KMS-11 (cell line): Measurements from ENCODE around the gene TIE1.

Source experiments
- H2AFZ ChIP-seq: fragments of 200-600 bp; sonication (generic); 2 replicates; pipeline ENCODE4 v1.6.1; 2016; ENCODE audit warnings: antibody characterized with exemption, mixed run types, low read depth
- H3K27ac ChIP-seq: fragments of 200-600 bp; sonication (generic); 2 replicates; pipeline ENCODE4 v1.6.1; 2016; ENCODE audit warnings: mild to moderate bottlenecking, mixed run types
- H3K27me3 ChIP-seq: fragments of 200-600 bp; sonication (generic); 2 replicates; pipeline ENCODE4 v1.6.1; 2017; ENCODE audit warnings: mild to moderate bottlenecking, low read depth, mixed run types, moderate library complexity; ENCODE audit not compliant: insufficient read depth
- H3K36me3 ChIP-seq: fragments of 200-600 bp; sonication (generic); 2 replicates; pipeline ENCODE4 v1.6.1; 2017; ENCODE audit warnings: mild to moderate bottlenecking, mixed run types; ENCODE audit not compliant: insufficient read depth
- H3K4me1 ChIP-seq: fragments of 200-600 bp; sonication (generic); 2 replicates; pipeline ENCODE4 v1.6.1; 2016; ENCODE audit warnings: mild to moderate bottlenecking, low read depth, mixed run types; ENCODE audit not compliant: poor library complexity, severe bottlenecking
- H3K4me2 ChIP-seq: fragments of 200-600 bp; sonication (generic); 2 replicates; pipeline ENCODE4 v1.7.0; 2016; ENCODE audit warnings: mild to moderate bottlenecking, mixed run types
- H3K4me3 ChIP-seq: fragments of 200-600 bp; sonication (generic); IDR thresholded peaks from 2 replicates; pipeline ENCODE4 v1.6.1; 2017; ENCODE audit warnings: low read depth, low read length, mixed read lengths; ENCODE audit not compliant: insufficient read depth
- H3K79me2 ChIP-seq: fragments of 200-600 bp; sonication (generic); 2 replicates; pipeline ENCODE4 v1.6.1; 2016; ENCODE audit warnings: low read depth, mixed run types; ENCODE audit not compliant: insufficient read depth
- H3K9ac ChIP-seq: fragments of 200-600 bp; sonication (generic); 2 replicates; pipeline ENCODE4 v1.6.1; 2016; ENCODE audit warnings: mild to moderate bottlenecking, mixed run types
- H4K20me1 ChIP-seq: fragments of 200-600 bp; sonication (generic); 2 replicates; pipeline ENCODE4 v1.6.1; 2016; ENCODE audit warnings: mild to moderate bottlenecking, mixed run types; ENCODE audit not compliant: insufficient read depth
- TF ChIP-seq, protein P1 (sequence below): fragments of 200-600 bp; sonication (generic); conservative IDR thresholded peaks from 2 replicates; pipeline ENCODE4 v1.6.1; 2017; ENCODE audit warnings: low read depth, mild to moderate bottlenecking, antibody characterized with exemption, low read length, moderate library complexity, mixed read lengths

Gene TIE1

DNA sequence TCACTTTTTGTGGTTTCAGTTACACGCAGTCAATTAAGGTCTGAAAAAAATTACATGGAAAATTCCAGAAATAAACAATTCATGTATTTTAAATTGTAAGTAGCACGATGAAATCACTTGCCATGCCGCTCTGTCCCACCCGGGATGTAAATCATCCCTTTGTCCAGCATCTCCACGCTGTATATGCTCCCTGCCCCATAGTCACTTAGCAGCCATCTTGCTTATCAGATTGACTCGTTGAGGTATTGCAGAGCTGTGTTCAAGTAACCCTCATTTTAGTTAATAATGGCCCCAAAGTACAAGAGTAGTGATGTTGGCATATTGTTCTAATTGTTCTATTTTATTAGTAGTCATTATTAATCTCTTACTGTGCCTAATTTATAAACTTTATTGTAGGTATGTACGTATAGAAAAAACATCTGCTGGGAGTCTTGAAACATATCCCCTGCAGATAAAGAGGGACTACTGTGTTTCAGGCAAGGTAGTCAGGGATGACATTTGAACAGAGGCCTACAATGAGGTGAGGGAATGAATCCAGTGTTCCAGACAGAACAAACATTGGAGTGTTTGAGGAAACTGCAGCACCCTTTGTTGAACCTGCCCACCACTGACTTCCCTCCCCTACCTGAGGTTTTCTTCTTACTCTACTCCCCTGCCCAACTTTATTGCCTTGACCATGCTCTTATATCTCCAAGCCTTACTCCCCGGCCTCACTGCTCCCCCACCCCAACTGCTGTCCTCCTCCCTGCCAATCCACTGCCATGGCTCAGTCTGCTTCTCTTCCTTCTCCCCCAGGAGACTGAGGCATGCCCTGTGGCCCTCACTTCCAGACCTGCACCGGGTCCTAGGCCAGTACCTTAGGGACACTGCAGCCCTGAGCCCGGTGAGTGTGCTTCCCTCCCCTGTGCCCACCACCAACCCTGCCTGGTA is 50.9 kb downstream of the TIE1 start:
- Histone ChIP-seq H3K27me3 (no peaks in the 10 kb centered on the region), H3K9ac (no peak overlapping the region), H2AFZ (no peak overlapping the region), H3K79me2 (no peaks in the 10 kb centered on the region), H3K27ac (no peak overlapping the region), H4K20me1 (no peaks in the 10 kb centered on the region), H3K4me2 (no peak overlapping the region), H3K4me1 (no peaks in the 10 kb centered on the region), H3K36me3 (no peaks in the 10 kb centered on the region), H3K4me3 (no peak overlapping the region)
- TF ChIP-seq, protein P1, sequence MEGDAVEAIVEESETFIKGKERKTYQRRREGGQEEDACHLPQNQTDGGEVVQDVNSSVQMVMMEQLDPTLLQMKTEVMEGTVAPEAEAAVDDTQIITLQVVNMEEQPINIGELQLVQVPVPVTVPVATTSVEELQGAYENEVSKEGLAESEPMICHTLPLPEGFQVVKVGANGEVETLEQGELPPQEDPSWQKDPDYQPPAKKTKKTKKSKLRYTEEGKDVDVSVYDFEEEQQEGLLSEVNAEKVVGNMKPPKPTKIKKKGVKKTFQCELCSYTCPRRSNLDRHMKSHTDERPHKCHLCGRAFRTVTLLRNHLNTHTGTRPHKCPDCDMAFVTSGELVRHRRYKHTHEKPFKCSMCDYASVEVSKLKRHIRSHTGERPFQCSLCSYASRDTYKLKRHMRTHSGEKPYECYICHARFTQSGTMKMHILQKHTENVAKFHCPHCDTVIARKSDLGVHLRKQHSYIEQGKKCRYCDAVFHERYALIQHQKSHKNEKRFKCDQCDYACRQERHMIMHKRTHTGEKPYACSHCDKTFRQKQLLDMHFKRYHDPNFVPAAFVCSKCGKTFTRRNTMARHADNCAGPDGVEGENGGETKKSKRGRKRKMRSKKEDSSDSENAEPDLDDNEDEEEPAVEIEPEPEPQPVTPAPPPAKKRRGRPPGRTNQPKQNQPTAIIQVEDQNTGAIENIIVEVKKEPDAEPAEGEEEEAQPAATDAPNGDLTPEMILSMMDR, result no peak

DNA sequence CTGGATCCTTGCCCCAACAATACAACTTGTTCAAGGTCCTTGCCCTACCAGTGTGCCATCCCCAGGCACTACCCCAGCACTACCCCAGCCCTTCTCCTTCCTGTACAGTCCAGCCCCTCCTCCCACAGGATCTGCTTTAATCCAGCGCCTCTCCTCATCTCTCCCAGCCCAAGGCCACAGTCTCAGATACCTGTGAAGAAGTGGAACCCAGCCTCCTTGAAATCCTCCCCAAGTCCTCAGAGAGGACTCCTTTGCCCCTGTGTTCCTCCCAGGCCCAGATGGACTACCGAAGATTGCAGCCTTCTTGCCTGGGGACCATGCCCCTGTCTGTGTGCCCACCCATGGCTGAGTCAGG is 51.5 kb downstream of the TIE1 start:
- no peak overlapping the region for H3K27ac ChIP-seq
- H3K9ac ChIP-seq, result no peak overlapping the region
- H3K4me1 ChIP-seq, result peaks cover 2% of the 10 kb centered on the region
- no peaks in the 10 kb centered on the region for H3K27me3 ChIP-seq
- no peak overlapping the region for H2AFZ ChIP-seq
- no peaks in the 10 kb centered on the region for H3K79me2 ChIP-seq
- H3K4me2 ChIP-seq, result no peak overlapping the region
- TF ChIP-seq, protein P1, result no peak
- no peaks in the 10 kb centered on the region for H3K36me3 ChIP-seq
- H3K4me3 ChIP-seq, result no peak overlapping the region
- no peaks in the 10 kb centered on the region for H4K20me1 ChIP-seq

DNA sequence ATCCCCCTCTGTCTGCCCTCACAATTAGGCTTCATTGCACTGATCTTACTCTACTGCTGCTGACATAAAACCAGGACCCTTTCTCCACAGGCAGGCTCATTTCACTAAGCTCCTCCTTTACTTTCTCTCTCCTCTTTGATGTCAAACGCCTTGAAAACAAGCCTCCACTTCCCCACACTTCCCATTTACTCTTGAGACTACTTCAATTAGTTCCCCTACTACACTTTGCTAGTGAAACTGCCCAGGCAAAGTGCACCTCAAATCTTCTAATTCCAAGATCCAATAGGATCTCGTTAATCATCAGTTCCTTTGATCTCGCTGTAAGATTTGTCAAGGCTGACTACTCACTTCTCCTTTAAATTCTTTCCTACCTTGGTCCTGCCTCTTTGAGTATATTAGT is 52.1 kb downstream of the TIE1 start:
- Histone ChIP-seq H3K36me3 (no peaks in the 10 kb centered on the region), H3K79me2 (no peaks in the 10 kb centered on the region), H3K27ac (no peak overlapping the region), H3K4me1 (peaks cover 7% of the 10 kb centered on the region), H3K27me3 (no peaks in the 10 kb centered on the region), H3K9ac (no peak overlapping the region), H3K4me3 (no peak overlapping the region), H2AFZ (no peak overlapping the region), H3K4me2 (no peak overlapping the region), H4K20me1 (no peaks in the 10 kb centered on the region)
- TF ChIP-seq, protein P1, result no peak

DNA sequence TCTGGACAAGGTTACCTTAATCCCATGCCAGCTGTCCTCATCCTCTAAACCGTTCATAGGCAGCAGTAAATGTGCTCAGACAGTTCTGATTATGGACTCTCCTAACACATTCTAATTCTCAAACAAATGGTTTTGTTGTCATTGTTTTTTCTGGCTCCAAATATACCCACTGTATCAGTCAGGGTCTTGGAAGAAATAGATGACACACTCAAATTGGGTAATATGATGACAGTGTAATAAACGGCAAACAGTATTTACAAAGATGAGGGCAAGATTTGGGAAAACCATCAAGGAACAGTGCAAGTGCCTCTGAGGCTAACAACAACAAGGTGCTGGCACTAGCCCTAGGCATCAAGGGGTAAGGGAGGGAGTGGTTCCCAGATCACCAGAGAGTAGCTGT is 53.7 kb downstream of the TIE1 start:
- no peak overlapping the region for H3K4me3 ChIP-seq
- no peak overlapping the region for H3K27ac ChIP-seq

More for the DNA sequence above, 53.7 kb downstream of the TIE1 start:
- H3K27me3 ChIP-seq, result no peaks in the 10 kb centered on the region
- H3K4me2 ChIP-seq, result no peak overlapping the region
- H2AFZ ChIP-seq, result no peak overlapping the region
- H3K79me2 ChIP-seq, result peaks cover 8% of the 10 kb centered on the region
- H3K9ac ChIP-seq, result no peak overlapping the region
- TF ChIP-seq, protein P1, result no peak
- peaks cover 7% of the 10 kb centered on the region for H3K4me1 ChIP-seq
- no peaks in the 10 kb centered on the region for H4K20me1 ChIP-seq
- H3K36me3 ChIP-seq, result no peaks in the 10 kb centered on the region
